MV-4-11 (cell line): Measurements from ENCODE around the gene FANCG.

Experiments
- DNase-seq: peaks from one replicate; lab custom pipeline; 2025; lab: John Stamatoyannopoulos, UW

Gene FANCG

GRCh38 chr9:35103660-35104191, 24.0 kb upstream of the FANCG start:
- DNase-seq = no peak

GRCh38 chr9:35102769-35103659, 23.3 kb upstream of the FANCG start, which contains the start of gene STOML2:
STOML2 (minus strand) TSS chr9:35103131; CDS start chr9:35103094, 37 bp downstream.
- DNase-seq = peak; percentile 92

- no peak for DNase-seq
Measured at GRCh38 chr9:35102465-35102768, 22.7 kb upstream of the FANCG start.

GRCh38 chr9:35097573-35097972, 17.8 kb upstream of the FANCG start:
- no peak for DNase-seq

- peak; percentile 80 for DNase-seq
Measured at GRCh38 chr9:35096035-35096849, 16.5 kb upstream of the FANCG start, which contains the start of gene PIGO. PIGO (minus strand) TSS chr9:35096591; CDS start chr9:35095565, 1,026 bp downstream.

- no peak for DNase-seq
Measured at GRCh38 chr9:35091536-35091935, 11.8 kb upstream of the FANCG start.

- no peak for DNase-seq
Measured at GRCh38 chr9:35089434-35089833, 9.7 kb upstream of the FANCG start.

- no peak for DNase-seq
Measured at GRCh38 chr9:35085078-35085477, 5.3 kb upstream of the FANCG start.

GRCh38 chr9:35079041-35079425, 709 bp downstream of the FANCG start:
- no peak for DNase-seq

GRCh38 chr9:35078066-35078465, 1.7 kb downstream of the FANCG start:
- DNase-seq = no peak

- DNase-seq = no peak
Measured at GRCh38 chr9:35076848-35077247, 2.9 kb downstream of the FANCG start.

GRCh38 chr9:35075358-35075757, 4.4 kb downstream of the FANCG start:
- DNase-seq = no peak

- no peak for DNase-seq
Measured at GRCh38 chr9:35074791-35075190, 5.0 kb downstream of the FANCG start.

GRCh38 chr9:35074141-35074540, 5.6 kb downstream of the FANCG start:
- no peak for DNase-seq

GRCh38 chr9:35073279-35073612, 6.5 kb downstream of the FANCG start:
- no peak for DNase-seq

- peak; percentile 99 for DNase-seq
Measured at GRCh38 chr9:35072461-35073278, 7.1 kb downstream of the FANCG start, which contains the start of gene VCP. VCP (minus strand) TSS chr9:35072625; CDS start chr9:35072353, 272 bp downstream.

GRCh38 chr9:35071814-35072460, 7.8 kb downstream of the FANCG start:
- peak; percentile 56 for DNase-seq

- DNase-seq = no peak
Measured at GRCh38 chr9:35070823-35071813, 8.6 kb downstream of the FANCG start.

GRCh38 chr9:35069020-35069419, 10.7 kb downstream of the FANCG start:
- DNase-seq = no peak

GRCh38 chr9:35067056-35067455, 12.7 kb downstream of the FANCG start:
- DNase-seq = no peak
